OCI-LY3 (cell line): ENCODE measurements around the gene ZNF878.
A peak's percentile ranks its signal among the peaks of the same experiment; 100 is the strongest.

Source experiments
- H2AFZ ChIP-seq: fragments of 200-600, 300-600 bp; shearing (Covaris generic); 2 replicates; pipeline ENCODE4 v1.6.0; 2014; ENCODE audit warnings: antibody characterized with exemption, low read depth, low read length
- H3K27ac ChIP-seq: fragments of 200-600, 300-600 bp; sonication (generic); 2 replicates; pipeline ENCODE4 v1.5.1; 2014; ENCODE audit warnings: mild to moderate bottlenecking, low read length, moderate library complexity, mixed read lengths
- H3K27me3 ChIP-seq: fragments of 200-600, 300-600 bp; sonication (generic); 2 replicates; pipeline ENCODE4 v1.6.1; 2014; ENCODE audit warnings: low read depth, low read length, mixed read lengths
- H3K36me3 ChIP-seq: fragments of 200-600, 300-600 bp; sonication (generic); replicated peaks from 2 replicates; pipeline ENCODE3; 2014; ENCODE audit warnings: low read depth, low read length, mixed read lengths
- H3K4me1 ChIP-seq: fragments of 300-600, 200-600 bp; sonication (generic); 2 replicates; pipeline ENCODE4 v1.6.1; 2014; ENCODE audit warnings: low read length, mixed read lengths
- H3K4me2 ChIP-seq: fragments of 200-600, 300-600 bp; sonication (generic); 2 replicates; pipeline ENCODE4 v1.6.1; 2014; ENCODE audit warnings: low read length, mixed read lengths
- H3K4me3 ChIP-seq: fragments of 300-600, 200-600 bp; sonication (generic); 2 replicates; pipeline ENCODE4 v1.5.1; 2014; ENCODE audit warnings: antibody characterized with exemption, mild to moderate bottlenecking, low read length, moderate library complexity
- H3K79me2 ChIP-seq: fragments of 300-600, 200-600 bp; shearing (Covaris generic); 2 replicates; pipeline ENCODE4 v1.6.1; 2014; ENCODE audit warnings: mild to moderate bottlenecking, low read length, mixed read lengths
- H3K9ac ChIP-seq: fragments of 300-600, 200-600 bp; shearing (Covaris generic); 2 replicates; pipeline ENCODE4 v1.6.0; 2014; ENCODE audit warnings: mild to moderate bottlenecking, low read length, moderate library complexity
- H3K9me3 ChIP-seq: fragments of 200-600, 300-600 bp; shearing (Covaris generic); 2 replicates; pipeline ENCODE4 v1.6.1; 2014; ENCODE audit warnings: low read length, mixed read lengths; ENCODE audit not compliant: insufficient read depth
- H4K20me1 ChIP-seq: fragments of 200-600, 300-600 bp; sonication (generic); 2 replicates; pipeline ENCODE4 v1.6.1; 2016; ENCODE audit warnings: low read length, mixed read lengths; ENCODE audit not compliant: insufficient read depth
- CTCF ChIP-seq: fragments of 200-600, 300-600 bp; sonication (generic); IDR thresholded peaks from 2 replicates; pipeline ENCODE4 v1.5.1; 2014; ENCODE audit warnings: antibody characterized with exemption, low read length, low read depth
- EZH2phosphoT487 ChIP-seq: fragments of 200-600 bp; shearing (Covaris generic); IDR thresholded peaks from 2 replicates; pipeline ENCODE4 v1.6.1; 2018; ENCODE audit warnings: antibody characterized with exemption, mixed run types, low read depth

ZNF878 gene

DNA sequence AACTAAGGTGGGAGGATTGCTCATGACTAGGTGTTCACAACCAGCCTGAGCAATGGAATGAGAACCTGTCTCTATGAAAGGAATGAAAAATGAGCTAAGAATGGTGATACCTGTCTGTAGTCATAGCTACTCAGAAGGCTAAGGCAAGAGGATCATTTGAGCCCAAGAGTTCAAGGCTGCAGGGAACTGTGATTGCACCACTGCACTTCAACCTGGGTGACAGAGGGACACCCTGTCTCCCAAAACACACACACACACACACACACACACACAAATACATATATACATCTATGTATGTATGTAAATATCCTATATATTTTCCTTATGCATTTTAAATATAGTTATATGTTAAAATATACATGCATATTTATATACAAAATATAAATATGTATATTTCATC, 9.9 kb downstream of the ZNF878 start:
- no peaks in the 10 kb centered on the region for H3K79me2 ChIP-seq

GRCh38 chr19:12035220-12036172, 17.3 kb downstream of the ZNF878 start, which contains the start of gene ZNF433:
Gene ZNF433 (minus strand): TSS chr19:12035679. CDS start chr19:12035539, 140 bp downstream.
- Histone ChIP-seq H3K79me2 (no peaks in the 10 kb centered on the region), H3K27me3 (no peaks in the 10 kb centered on the region), H3K9ac (no peak within 1 kb of the TSS), H3K9me3 (no peaks in the 10 kb centered on the region), H3K36me3 (peaks cover 25% of the 10 kb centered on the region), H4K20me1 (no peaks in the 10 kb centered on the region), H2AFZ (no peak within 1 kb of the TSS), H3K4me3 (0 out of 2 replicates have a peak within 1 kb of the TSS, but pooled peaks have one; percentile 15), H3K4me2 (no peak within 1 kb of the TSS), H3K27ac (no peak within 1 kb of the TSS), H3K4me1 (peaks cover 8% of the 10 kb centered on the region; the same call in 1 of the 2 replicates)
- TF ChIP-seq EZH2phosphoT487 = no peak
- no peak for TF ChIP-seq CTCF

More for the DNA sequence above, 9.9 kb downstream of the ZNF878 start:
- no peak overlapping the region for H3K4me2 ChIP-seq
- H3K27ac ChIP-seq = no peak overlapping the region
- no peaks in the 10 kb centered on the region for H4K20me1 ChIP-seq
- H3K9ac ChIP-seq = no peak overlapping the region
- H3K9me3 ChIP-seq = peaks cover 22% of the 10 kb centered on the region; the same call in 1 of the 2 replicates
- no peaks in the 10 kb centered on the region for H3K4me1 ChIP-seq
- peaks cover 56% of the 10 kb centered on the region for H3K36me3 ChIP-seq
- H2AFZ ChIP-seq = no peak overlapping the region
- no peaks in the 10 kb centered on the region for H3K27me3 ChIP-seq
- TF ChIP-seq EZH2phosphoT487 = no peak
- TF ChIP-seq CTCF = no peak
- H3K4me3 ChIP-seq = no peak overlapping the region

DNA sequence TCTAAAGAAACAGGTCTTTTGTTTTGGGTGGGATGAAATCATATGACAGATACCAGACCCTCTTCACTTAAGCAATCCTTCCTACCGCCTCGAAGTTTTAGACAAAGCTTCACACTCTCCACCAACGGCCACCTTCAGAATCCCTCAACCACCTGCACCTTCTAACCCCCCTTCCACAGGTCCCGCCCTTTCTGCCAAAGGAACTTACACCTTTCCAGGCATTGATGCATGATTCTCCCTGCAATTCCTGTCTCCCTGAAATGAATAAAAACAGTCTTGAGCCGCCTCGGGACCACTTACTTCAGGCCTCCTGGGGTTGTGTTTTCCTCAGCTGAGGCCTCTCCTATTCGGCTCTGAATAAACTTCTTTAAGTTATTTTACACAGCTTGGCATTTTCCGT, 18.1 kb downstream of the ZNF878 start:
- no peaks in the 10 kb centered on the region for H3K79me2 ChIP-seq
- no peak overlapping the region for H2AFZ ChIP-seq
- H3K27ac ChIP-seq = no peak overlapping the region
- TF ChIP-seq CTCF (no peak), EZH2phosphoT487 (no peak)
- no peak overlapping the region for H3K9ac ChIP-seq
- no peaks in the 10 kb centered on the region for H3K9me3 ChIP-seq
- H3K4me3 ChIP-seq = no peak overlapping the region
- no peak overlapping the region for H3K4me2 ChIP-seq
- H3K4me1 ChIP-seq = peaks cover 8% of the 10 kb centered on the region; the same call in 1 of the 2 replicates
- peaks cover 25% of the 10 kb centered on the region for H3K36me3 ChIP-seq
- no peaks in the 10 kb centered on the region for H3K27me3 ChIP-seq
- no peaks in the 10 kb centered on the region for H4K20me1 ChIP-seq

GRCh38 chr19:12034198-12034597, 18.6 kb downstream of the ZNF878 start:
- Histone ChIP-seq H3K9me3 (no peaks in the 10 kb centered on the region), H3K27me3 (no peaks in the 10 kb centered on the region), H3K4me1 (peaks cover 8% of the 10 kb centered on the region; the same call in 1 of the 2 replicates), H3K4me3 (no peak overlapping the region), H3K79me2 (no peaks in the 10 kb centered on the region), H3K27ac (no peak overlapping the region), H2AFZ (no peak overlapping the region), H3K9ac (no peak overlapping the region), H4K20me1 (no peaks in the 10 kb centered on the region), H3K4me2 (no peak overlapping the region), H3K36me3 (peaks cover 28% of the 10 kb centered on the region)
- TF ChIP-seq CTCF (no peak), EZH2phosphoT487 (no peak)
